ENCODE measurements around the gene KMT5C. TPM values are rescaled to one million over a fixed set of nuclear protein-coding genes. Genes with fewer than 3 reads are reported as not detected.

Gene KMT5C
- 7.1 and 10.3 TPM in 2 replicates for total RNA-seq

DNA sequence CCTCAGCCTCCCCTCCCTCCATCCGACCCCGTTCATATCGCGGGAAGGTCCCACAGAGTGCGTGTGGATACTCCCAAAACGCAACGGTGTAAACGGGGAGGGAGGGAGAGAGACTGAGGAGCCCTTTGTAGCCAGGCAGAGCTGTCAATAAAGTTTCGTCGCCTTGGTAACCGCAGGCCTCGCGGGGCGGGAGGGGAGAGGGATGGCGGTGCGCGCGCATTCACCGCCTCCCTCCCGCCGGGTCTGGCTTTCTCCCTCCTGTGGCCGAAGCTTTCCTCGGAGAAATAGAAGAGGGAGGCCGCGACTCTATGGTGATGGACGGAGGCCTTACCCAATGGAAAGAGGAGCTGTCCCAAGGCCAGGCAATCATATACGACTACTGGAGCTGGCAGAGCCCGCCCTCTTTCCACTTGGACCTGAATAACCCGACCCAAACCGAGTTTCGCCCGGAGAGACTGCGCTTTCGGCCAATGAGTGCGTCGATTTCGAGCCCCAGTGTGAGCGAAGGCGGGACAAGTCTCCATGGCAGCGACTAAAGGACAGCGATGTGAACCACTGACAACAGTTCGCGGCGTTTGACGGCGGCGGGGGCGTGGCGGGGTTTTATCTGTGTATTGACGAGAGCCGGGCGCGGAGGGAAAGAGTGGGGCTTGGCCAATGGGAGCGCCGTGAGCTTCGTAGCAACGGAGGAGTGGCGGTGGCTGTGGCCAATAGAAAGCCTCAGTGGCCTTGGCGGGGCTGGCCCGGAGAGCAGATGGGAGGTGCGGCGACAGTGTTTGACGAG is at the start of gene KMT5C:
TSS of gene KMT5C (plus strand) at position 772 of the 784 bp plus-strand sequence. CDS start 2,061 bp downstream, outside the sequence.

DNA sequence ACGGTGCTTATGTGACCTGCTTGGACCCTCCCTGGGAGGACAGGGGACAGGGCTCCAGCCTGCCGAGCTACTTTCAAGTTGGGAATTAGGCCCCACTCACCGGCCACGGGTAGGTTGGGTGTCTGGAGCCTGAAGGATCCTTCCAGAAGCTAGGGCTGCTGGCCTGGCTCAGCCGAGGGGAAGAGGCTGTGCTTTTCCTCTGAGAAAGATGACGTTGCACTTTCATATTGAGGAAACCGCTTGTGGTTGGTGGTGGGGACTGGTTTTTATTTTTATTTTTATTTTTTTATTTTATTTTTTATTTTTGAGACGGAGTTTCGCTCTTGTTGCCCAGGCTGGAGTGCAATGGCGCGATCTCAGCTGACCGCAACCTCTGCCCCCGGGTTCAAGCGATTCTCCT is 14.5 kb upstream of the KMT5C start, which contains the start of gene TMEM150B:
TSS of gene TMEM150B (minus strand) at position 170 of the 400 bp plus-strand sequence. CDS start 4,305 bp downstream, outside the sequence.

DNA sequence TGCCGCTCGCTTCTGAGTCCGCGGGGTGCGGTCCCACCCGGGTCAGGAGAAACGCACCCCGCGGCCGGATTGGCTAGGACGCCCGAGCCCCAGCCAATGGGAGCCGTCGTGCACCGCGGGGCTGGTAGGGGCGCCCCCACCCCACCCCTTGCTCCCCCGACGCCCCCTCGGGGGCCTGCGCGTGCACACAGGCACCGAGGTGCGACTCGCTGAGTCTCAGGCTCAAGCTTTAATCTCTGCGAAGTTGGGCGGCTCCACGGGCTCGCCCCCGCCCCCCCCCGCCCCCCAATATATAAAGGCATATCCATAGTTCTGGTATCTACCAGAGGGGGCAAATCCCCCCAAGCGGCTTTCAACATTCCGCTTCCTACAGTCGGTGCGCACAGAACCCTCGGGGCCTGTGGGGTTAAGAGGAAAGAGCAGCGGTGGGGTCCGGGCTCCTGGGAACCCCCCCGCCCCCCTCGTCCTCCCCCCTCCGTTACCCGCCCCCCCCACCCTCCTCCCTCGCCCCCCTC is 15.1 kb downstream of the KMT5C start, which contains the start of gene COX6B2:
TSS of gene COX6B2 (minus strand) at position 22 of the 515 bp plus-strand sequence. CDS start 198 bp downstream, outside the sequence.

DNA sequence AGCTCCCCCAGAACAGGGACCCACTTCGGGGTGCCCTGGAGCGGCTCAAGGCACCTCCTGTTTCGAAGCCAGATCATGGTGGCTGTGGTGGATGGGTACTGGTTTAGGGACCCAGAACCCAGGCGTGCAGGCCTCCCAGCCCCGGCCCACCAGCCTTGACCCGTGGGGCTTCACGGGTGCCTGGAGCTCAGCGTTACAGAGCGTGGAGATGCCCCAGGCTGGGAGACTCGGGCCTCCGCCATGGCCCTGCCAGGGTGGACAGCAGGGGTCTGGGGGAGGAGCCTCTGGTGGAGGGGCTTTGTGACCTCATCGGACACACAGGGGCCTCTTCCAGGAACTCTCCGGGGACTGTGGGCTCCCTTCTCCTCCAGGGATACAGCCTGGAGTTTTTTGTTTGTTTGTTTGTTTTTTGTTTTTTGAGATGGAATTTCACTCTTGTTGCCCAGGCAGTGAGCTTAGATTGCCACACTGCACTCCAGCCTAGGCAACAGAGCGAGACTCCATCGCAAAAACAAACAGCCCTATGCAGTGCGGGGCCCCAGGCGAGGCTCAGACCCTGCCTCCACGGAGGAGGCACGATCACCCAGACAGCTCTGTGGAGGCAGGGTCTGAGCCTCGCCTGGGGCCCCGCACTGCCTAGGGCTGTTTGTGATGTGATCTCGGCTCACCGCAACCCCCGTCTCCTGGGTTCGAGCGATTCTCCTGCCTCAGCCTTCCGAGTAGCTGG is 23.5 kb downstream of the KMT5C start, which contains the start of gene GARIN5B:
TSS of gene GARIN5B (minus strand) at position 271 of the 727 bp plus-strand sequence. CDS start at position 77, 194 bp downstream.

DNA sequence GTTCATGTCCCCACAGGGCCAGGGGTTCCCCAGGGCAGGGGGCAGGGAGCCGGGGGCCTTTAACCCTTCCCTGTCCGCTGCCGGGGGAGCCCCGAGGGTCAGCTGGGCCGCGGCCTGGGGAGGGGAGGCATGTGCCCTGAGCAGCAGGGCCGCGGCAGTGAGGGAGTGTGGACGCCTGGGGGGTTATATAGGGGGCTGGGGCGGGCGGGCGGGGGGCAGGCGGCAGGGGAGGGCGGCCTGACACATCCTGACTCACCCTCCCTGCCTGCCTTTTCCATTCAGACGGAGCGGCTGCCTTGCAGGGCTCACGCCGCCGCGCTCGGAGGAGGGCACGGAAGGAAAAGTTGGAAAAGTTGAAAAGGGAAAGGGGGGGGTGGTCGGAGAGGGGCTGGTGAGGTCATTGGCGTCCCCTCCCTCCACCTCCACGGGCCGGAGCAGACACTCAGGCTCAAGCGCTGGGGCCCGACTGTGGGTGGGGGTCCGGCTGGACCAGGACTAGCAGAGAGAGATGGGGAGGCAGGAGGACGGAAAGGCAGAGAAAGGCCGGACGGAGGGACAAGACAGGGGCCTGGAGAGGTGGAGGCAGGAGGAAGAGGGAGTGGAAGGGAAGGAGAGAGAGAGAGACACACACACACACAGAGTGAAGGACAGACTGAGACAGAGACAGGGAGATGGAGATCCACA is 30.8 kb downstream of the KMT5C start, which contains the start of gene IL11:
TSS of gene IL11 (minus strand) at position 159 of the 684 bp plus-strand sequence. CDS start at position 6, 153 bp downstream.

DNA sequence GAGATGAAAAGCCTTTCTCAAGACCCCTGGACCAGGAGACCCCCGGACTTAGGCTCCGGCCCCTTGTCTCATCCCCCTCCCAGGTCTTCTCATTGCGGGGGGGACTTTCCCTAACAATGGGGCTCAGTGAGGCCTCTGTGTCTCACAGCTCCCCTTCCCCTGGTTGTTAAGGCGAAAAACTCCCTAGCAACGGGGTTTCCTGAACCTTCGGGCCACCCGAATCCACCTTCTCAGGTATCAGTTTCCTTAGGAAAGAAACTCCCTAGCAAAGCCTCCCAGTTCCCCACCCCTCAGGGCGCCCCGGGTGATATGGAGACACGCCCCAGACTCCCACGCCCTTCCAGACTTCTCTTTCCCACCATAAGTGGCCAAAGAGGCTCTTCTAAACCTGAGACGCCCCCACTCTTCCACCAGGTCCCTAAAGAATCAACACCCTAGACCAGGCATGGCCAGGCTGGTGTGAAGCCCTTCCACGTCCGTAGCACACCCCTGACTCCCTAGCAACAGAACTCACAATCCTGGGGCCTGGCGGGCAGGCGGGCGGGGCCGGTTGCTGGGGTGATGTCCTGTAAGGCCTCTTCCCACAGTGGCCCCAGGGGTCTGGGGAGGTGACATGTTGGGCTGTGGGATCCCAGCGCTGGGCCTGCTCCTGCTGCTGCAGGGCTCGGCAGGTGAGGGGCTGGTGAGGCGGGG is 36.7 kb downstream of the KMT5C start, which contains the start of gene TMEM190:
TSS of gene TMEM190 (plus strand) at position 586 of the 693 bp plus-strand sequence. CDS start at position 614, 28 bp downstream.

DNA sequence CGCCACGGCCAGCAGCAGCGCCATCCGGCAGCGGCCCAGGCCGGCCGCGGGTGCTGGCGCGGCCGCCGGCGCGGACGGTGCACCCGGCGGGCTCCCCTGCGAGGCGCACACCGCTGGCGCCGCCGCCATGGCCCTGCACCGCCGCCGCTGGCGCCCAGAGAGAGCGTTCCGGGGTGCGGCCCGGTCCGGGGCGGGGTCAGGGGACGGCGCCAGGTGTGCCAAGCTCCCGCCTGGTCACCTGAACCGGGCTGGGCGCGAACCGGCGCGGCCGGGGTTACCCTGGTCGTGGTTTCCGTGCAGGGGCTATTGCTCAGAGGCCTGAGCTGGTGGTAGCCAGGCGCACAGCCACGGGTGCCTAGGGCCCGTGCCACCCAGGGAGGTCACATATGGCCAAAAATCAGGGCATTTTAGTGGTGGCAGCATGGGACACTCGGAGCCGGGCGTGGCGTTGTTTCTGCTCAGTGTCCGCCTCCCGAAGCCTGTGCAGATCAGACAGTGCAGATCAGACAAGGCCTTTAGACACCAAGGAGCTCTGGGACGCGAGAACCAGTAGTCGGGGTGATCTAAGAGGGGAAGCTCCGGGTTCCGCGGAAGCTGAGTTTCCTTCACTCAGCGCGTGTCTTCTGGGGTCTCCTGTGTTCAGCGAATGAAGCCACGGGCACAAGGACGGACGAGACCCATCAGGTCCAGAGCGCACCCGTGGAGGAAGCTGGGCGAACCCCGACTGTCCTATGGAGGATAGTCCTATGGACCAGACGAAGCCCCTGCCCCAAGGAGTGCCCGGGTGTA is 44.6 kb downstream of the KMT5C start, which contains the start of gene TMEM238:
TSS of gene TMEM238 (minus strand) at position 162 of the 789 bp plus-strand sequence. CDS start at position 129, 33 bp downstream.

DNA sequence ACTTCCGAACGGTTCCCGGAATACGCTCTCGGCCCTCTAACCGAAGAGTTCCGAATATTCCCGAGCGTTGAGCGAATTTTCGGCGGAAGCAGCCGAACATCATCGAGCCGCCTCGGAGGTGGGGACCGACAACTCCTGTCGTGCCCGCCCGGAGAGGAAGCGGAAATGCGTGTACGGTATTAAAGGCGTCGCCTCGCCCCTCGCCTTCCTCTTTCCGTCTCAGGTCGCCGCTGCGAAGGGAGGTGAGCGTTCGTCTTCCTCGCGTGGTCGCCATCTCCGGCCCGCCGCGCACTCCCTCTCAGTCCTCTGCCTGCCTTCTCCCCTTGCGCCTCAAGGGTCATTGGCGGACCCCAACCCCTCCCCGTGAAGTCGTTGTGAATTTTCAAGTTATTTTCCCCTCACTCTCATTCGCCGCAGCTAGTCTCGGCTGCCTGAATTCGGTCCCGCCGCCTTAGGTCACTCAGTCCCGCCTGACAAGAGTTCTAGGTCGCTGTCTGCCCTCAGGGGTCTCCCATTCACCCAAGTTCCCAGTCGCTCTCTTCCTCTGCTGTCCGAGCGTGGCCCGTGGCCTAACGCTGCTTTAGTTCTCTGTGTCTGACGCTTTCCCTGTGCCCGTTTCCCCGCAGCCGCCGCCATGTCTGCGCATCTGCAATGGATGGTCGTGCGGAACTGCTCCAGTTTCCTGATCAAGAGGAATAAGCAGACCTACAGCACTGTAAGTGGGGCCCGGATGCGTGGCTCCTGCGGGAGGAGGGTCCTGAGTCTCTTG is 46.2 kb downstream of the KMT5C start, which contains the start of gene RPL28:
TSS of gene RPL28 (plus strand) at position 209 of the 769 bp plus-strand sequence. CDS start at position 635, 426 bp downstream.

Other genes starting within 250 kb of the KMT5C start
- 23.5 and 25.4 TPM in 2 replicates for gene PPP1R12C, start 222.2 kb upstream of the KMT5C start, total RNA-seq
- gene TNNT1, start 190.7 kb upstream of the KMT5C start, total RNA-seq = 29.6 and 33.3 TPM in 2 replicates
- 0.32 and 0.52 TPM in 2 replicates for gene TNNI3, start 182.1 kb upstream of the KMT5C start, total RNA-seq
- gene DNAAF3, start 173.3 kb upstream of the KMT5C start, total RNA-seq = 0.26 and 0.47 TPM in 2 replicates
- gene SYT5, start 159.6 kb upstream of the KMT5C start, total RNA-seq = 0.09 and 0.16 TPM in 2 replicates
- gene PTPRH, start 130.4 kb upstream of the KMT5C start, total RNA-seq = 4.1 and 9.8 TPM in 2 replicates
- 0.95 and 1.5 TPM in 2 replicates for gene TMEM86B, start 111.1 kb upstream of the KMT5C start, total RNA-seq
- 24.0 and 24.4 TPM in 2 replicates for gene PPP6R1, start 80.9 kb upstream of the KMT5C start, total RNA-seq
- 20.2 and 20.3 TPM in 2 replicates for gene HSPBP1, start 59.8 kb upstream of the KMT5C start, total RNA-seq
- 3.5 and 7.0 TPM in 2 replicates for gene BRSK1, start 55.9 kb upstream of the KMT5C start, total RNA-seq
- gene TMEM150B, start 14.5 kb upstream of the KMT5C start, total RNA-seq = not detected in 2 replicates
- gene COX6B2, start 14.8 kb downstream of the KMT5C start, total RNA-seq = 0.16 TPM in 1 of 2 replicates, not detected in the other
- not detected in 2 replicates for gene GARIN5B, start 23.4 kb downstream of the KMT5C start, total RNA-seq
- 0.94 and 1.6 TPM in 2 replicates for gene IL11, start 30.6 kb downstream of the KMT5C start, total RNA-seq
- gene TMEM190, start 37.0 kb downstream of the KMT5C start, total RNA-seq = 0.47 TPM in 1 of 2 replicates, not detected in the other
- gene TMEM238, start 44.4 kb downstream of the KMT5C start, total RNA-seq = 0.16 TPM in 1 of 2 replicates, not detected in the other
- 202 and 304 TPM in 2 replicates for gene RPL28, start 46.1 kb downstream of the KMT5C start, total RNA-seq
- gene UBE2S, start 67.9 kb downstream of the KMT5C start, total RNA-seq = 8.6 and 20.3 TPM in 2 replicates
- not detected in 2 replicates for gene SHISA7, start 103.4 kb downstream of the KMT5C start, total RNA-seq
- 38.8 and 58.3 TPM in 2 replicates for gene ISOC2, start 121.8 kb downstream of the KMT5C start, total RNA-seq
- not detected in 2 replicates for gene C19orf85, start 124.9 kb downstream of the KMT5C start, total RNA-seq
- 0.47 and 0.69 TPM in 2 replicates for gene ZNF628, start 136.7 kb downstream of the KMT5C start, total RNA-seq
- gene NAT14, start 145.3 kb downstream of the KMT5C start, total RNA-seq = 9.2 and 16.2 TPM in 2 replicates
- 3.9 and 13.1 TPM in 2 replicates for gene SSC5D, start 148.6 kb downstream of the KMT5C start, total RNA-seq
- gene SBK2, start 197.3 kb downstream of the KMT5C start, total RNA-seq = not detected in 2 replicates
- 0.16 TPM in 1 of 2 replicates, not detected in the other for gene SBK3, start 205.7 kb downstream of the KMT5C start, total RNA-seq
- gene ZNF579, start 241.0 kb downstream of the KMT5C start, total RNA-seq = 1.6 and 2.0 TPM in 2 replicates

All from bronchial smooth muscle cell (primary cell).